ENCODE measurements around the gene GPRC5D.

GPRC5D gene

GRCh38 chr12:12922978-12923377 lies 29.0 kb downstream of the GPRC5D start:
- H3K27me3 ChIP-seq (ENCODE audit: insufficient read depth, poor library complexity, severe bottlenecking) = no peaks in the 10 kb centered on the region
- DNase-seq (ENCODE audit: low read depth in 1 of 2, low spot score in 1 of 2) = no peak
- H3K4me3 ChIP-seq (replicated peaks; ENCODE audit: insufficient read depth, low read length) = no peak overlapping the region
- no peak overlapping the region for H3K27ac ChIP-seq (replicated peaks)
- TF ChIP-seq GABPA (IDR thresholded peaks at IDR 0.05; ENCODE audit: low read depth) (no peak), SPI1 (IDR thresholded peaks at IDR 0.05; ENCODE audit: borderline replicate concordance, low read depth) (no peak), POLR2AphosphoS5 (IDR thresholded peaks at IDR 0.05; ENCODE audit: low read depth) (no peak), REST (IDR thresholded peaks at IDR 0.05; ENCODE audit: insufficient replicate concordance, low read depth) (no peak), CTCF (IDR thresholded peaks at IDR 0.05; ENCODE audit: insufficient read depth, low read length) (no peak)

GRCh38 chr12:12922191-12922616 lies 29.8 kb downstream of the GPRC5D start:
- DNase-seq (ENCODE audit: low read depth in 1 of 2, low spot score in 1 of 2) = no peak
- TF ChIP-seq REST (IDR thresholded peaks at IDR 0.05; ENCODE audit: insufficient replicate concordance, low read depth) (no peak), CTCF (IDR thresholded peaks at IDR 0.05; ENCODE audit: insufficient read depth, low read length) (no peak), POLR2AphosphoS5 (IDR thresholded peaks at IDR 0.05; ENCODE audit: low read depth) (no peak), GABPA (IDR thresholded peaks at IDR 0.05; ENCODE audit: low read depth) (no peak), SPI1 (IDR thresholded peaks at IDR 0.05; ENCODE audit: borderline replicate concordance, low read depth) (no peak)
- H3K4me3 ChIP-seq (replicated peaks; ENCODE audit: insufficient read depth, low read length) = no peak overlapping the region
- no peak overlapping the region for H3K27ac ChIP-seq (replicated peaks)
- H3K27me3 ChIP-seq (ENCODE audit: insufficient read depth, poor library complexity, severe bottlenecking) = no peaks in the 10 kb centered on the region

GRCh38 chr12:12919666-12920435 lies 32.1 kb downstream of the GPRC5D start:
- no peak for TF ChIP-seq REST (IDR thresholded peaks at IDR 0.05; ENCODE audit: insufficient replicate concordance, low read depth)
- TF ChIP-seq SPI1 (IDR thresholded peaks at IDR 0.05; ENCODE audit: borderline replicate concordance, low read depth) = no peak
- TF ChIP-seq CTCF (IDR thresholded peaks at IDR 0.05; ENCODE audit: insufficient read depth, low read length) = no peak
- no peak for TF ChIP-seq POLR2AphosphoS5 (IDR thresholded peaks at IDR 0.05; ENCODE audit: low read depth)
- no peak for TF ChIP-seq GABPA (IDR thresholded peaks at IDR 0.05; ENCODE audit: low read depth)
- DNase-seq (ENCODE audit: low read depth in 1 of 2, low spot score in 1 of 2) = no peak
- Histone ChIP-seq H3K4me3 (replicated peaks; ENCODE audit: insufficient read depth, low read length) (no peak overlapping the region), H3K27ac (replicated peaks) (no peak overlapping the region), H3K27me3 (ENCODE audit: insufficient read depth, poor library complexity, severe bottlenecking) (no peaks in the 10 kb centered on the region)
